Thyroid gland (tissue), 4 donors: ENCODE results near the gene PDS5A. TPM values are rescaled to one million over a fixed set of nuclear protein-coding genes. Genes with fewer than 3 reads are reported as not detected.

Source experiments
- DNase-seq, 2 donors: peaks; one replicate each; pipeline ENCODE4 v3.0.0-alpha.2; 2019
- H3K27ac ChIP-seq, 3 donors: fragments of 200-600 bp; sonication (generic); 1 replicate in 2 of 3; 2 replicates in 1 of 3; pipeline ENCODE4 v1.5.1; 2016 to 2019; ENCODE audit warnings: mild to moderate bottlenecking in 1 of 3, moderate library complexity in 1 of 3
- H3K27me3 ChIP-seq: fragments of 200-600 bp; sonication (generic); one replicate; pipeline ENCODE4 v1.5.1; 2019
- H3K36me3 ChIP-seq, 2 donors: fragments of 200-600 bp; sonication (generic); one replicate each; pipeline ENCODE4 v1.5.1; 2016 to 2019
- H3K4me1 ChIP-seq, 2 donors: fragments of 200-600 bp; sonication (generic); one replicate each; pipeline ENCODE4 v1.5.1; 2017 to 2019
- H3K4me3 ChIP-seq, 3 donors: fragments of 200-600 bp; sonication (generic); replicated peaks in 1 of 3; 1 replicate in 2 of 3; 2 replicates in 1 of 3; pipeline ENCODE4 v1.5.1; 2016; ENCODE audit warnings: mild to moderate bottlenecking in 1 of 3
- H3K9me3 ChIP-seq: fragments of 200-600 bp; sonication (generic); one replicate; pipeline ENCODE4 v1.5.1; 2017
- CTCF ChIP-seq, 6 experiments: fragments of 200-600 bp in 3 of 6; fragments of 450-650 bp in 3 of 6; sonication (generic) in 3 of 6; IDR thresholded peaks; one replicate each; pipeline ENCODE4 v1.5.1; 2016 to 2019; ENCODE audit warnings: antibody characterized with exemption in 6 of 6, mild to moderate bottlenecking in 2 of 6, inconsistent platforms in 1 of 6, moderate library complexity in 1 of 6
- POLR2A ChIP-seq, 2 donors: fragments of 450-650 bp; IDR thresholded peaks; one replicate each; pipeline ENCODE4 v1.6.1; 2017; ENCODE audit warnings: antibody characterized with exemption in 2 of 2, mild to moderate bottlenecking in 2 of 2, moderate library complexity in 1 of 2
- WGBS, 2 donors: methylation state at CpG; one replicate each; pipeline ENCODE4 v1.1.5; 2017; 5-methylcytosine and 5-hydroxymethylcytosine counted together
- intact Hi-C: fragments of 100-400 bp; cut with DNase I; formaldehyde crosslinking; loops from one replicate; pipeline ENCODE4 v1.15.1; 2023
- total RNA-seq, 4 donors: library from RNA; depleted of rRNA; stranded (reverse); fragments of >200 nt; gene quantifications; one replicate each; pipeline ENCODE4 v1.2.3, GENCODE V29; 2016

PDS5A gene
- total RNA-seq, 4 donors from 2014 or later, result 92.3 to 133 (median 103) TPM

GRCh38 chr4:39881789-39882188 is 95.9 kb downstream of the PDS5A start:
- Histone ChIP-seq H3K4me3 (no peak overlapping the region), H3K36me3 (peaks cover 7 to 10% of the 10 kb centered on the region in 2 donors), H3K27ac (no peak overlapping the region), H3K9me3 (no peaks in the 10 kb centered on the region), H3K4me1 (no peaks in the 10 kb centered on the region), H3K27me3 (no peaks in the 10 kb centered on the region)
- TF ChIP-seq POLR2A (IDR thresholded peaks at IDR 0.05) (no peak), CTCF (IDR thresholded peaks at IDR 0.05) (no peak)
- 96 to 97% methylated on average over 2 of the region's 2 CpGs for WGBS, 2 donors
- DNase-seq, result no peak
- intact Hi-C loops, result no loop called here

DNA sequence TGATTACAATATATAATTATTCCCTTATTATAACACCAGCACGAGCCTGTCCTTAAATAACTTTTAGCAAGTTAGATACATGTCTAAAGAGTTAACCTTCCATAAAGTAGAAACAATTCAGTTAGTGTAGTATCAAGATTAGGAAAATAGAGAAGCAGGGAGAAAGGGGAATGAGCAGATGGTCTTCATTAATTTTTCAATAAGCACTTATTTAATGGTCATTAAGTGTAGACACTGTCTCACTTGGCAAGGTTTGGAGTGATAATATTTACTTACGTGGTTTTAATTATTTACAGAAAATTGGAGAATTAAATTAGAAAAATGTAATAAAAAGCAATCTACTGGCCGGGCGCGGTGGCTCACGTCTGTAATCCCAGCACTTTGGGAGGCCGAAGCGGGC is 99.7 kb downstream of the PDS5A start:
- no peak overlapping the region for H3K27ac ChIP-seq
- DNase-seq, result no peak
- TF ChIP-seq POLR2A (IDR thresholded peaks at IDR 0.05) (no peak), CTCF (IDR thresholded peaks at IDR 0.05) (no peak)
- intact Hi-C loops, result no loop called here
- H3K4me1 ChIP-seq, result no peaks in the 10 kb centered on the region
- WGBS, 2 donors, result 91 to 94% methylated on average over 8 of the region's 8 CpGs
- no peaks in the 10 kb centered on the region for H3K9me3 ChIP-seq
- H3K36me3 ChIP-seq, result peaks cover 9 to 17% of the 10 kb centered on the region in 2 donors
- H3K27me3 ChIP-seq, result no peaks in the 10 kb centered on the region
- H3K4me3 ChIP-seq, result no peak overlapping the region

DNA sequence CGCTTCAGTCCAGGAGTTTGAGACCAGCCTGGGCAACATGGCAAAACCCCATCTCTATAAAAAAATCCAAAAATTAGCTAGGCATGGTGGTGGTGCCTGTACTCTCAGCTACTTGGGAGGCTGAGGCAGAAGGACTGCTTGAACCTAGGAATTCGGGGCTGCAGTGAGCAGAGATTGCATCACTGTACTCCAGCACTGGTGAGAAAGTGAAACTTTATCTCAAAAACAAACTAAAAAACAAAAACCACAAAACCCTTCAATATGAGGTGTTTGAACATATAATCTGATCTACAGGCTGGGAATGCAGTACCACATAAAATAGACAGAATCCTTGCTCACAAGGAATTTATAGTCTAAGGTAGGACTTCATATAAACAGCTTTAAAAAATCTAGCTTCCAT is 103.9 kb downstream of the PDS5A start:
- Histone ChIP-seq H3K36me3 (peaks cover 15 to 16% of the 10 kb centered on the region in 2 donors), H3K4me1 (no peaks in the 10 kb centered on the region), H3K9me3 (no peaks in the 10 kb centered on the region), H3K27me3 (no peaks in the 10 kb centered on the region), H3K27ac (no peak overlapping the region), H3K4me3 (no peak overlapping the region)
- whole genome bisulfite sequencing, 2 donors, result 91 to 100% methylated on average over 2 of the region's 2 CpGs
- no peak for DNase-seq
- TF ChIP-seq POLR2A (IDR thresholded peaks at IDR 0.05) (no peak), CTCF (IDR thresholded peaks at IDR 0.05) (no peak)
- intact Hi-C loops, result no loop called here

DNA sequence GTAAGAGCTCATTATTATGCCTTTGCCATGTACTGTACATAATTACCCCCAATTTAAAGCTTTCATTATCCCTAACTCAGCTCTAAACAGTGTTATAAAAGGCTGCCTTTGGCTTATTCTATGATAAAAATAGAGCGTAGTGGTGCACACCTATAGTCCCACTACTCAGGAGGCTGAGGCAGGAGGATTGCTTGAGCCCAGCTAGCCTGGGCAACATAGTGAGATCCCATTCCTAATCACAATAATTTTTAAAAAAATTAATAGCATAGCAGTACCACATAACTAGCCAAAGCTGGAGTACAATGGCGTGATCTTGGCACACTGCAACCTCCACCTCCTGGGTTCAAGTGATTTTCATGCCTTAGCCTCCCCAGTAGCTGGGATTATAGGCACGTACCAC is 112.4 kb downstream of the PDS5A start:
- 100% methylated on average over 3 of the region's 3 CpGs for WGBS, 2 donors
- TF ChIP-seq CTCF (IDR thresholded peaks at IDR 0.05), result no peak
- no peak for TF ChIP-seq POLR2A (IDR thresholded peaks at IDR 0.05)
- Histone ChIP-seq H3K9me3 (no peaks in the 10 kb centered on the region), H3K4me3 (no peak overlapping the region), H3K36me3 (peaks cover 9 to 30% of the 10 kb centered on the region in 2 donors), H3K4me1 (no peaks in the 10 kb centered on the region), H3K27me3 (no peaks in the 10 kb centered on the region), H3K27ac (no peak overlapping the region)
- intact Hi-C loops, result no loop called here
- DNase-seq, result no peak

GRCh38 chr4:39864391-39864790 is 113.3 kb downstream of the PDS5A start:
- H3K36me3 ChIP-seq, result peaks cover 17 to 30% of the 10 kb centered on the region in 2 donors
- H3K9me3 ChIP-seq, result no peaks in the 10 kb centered on the region
- TF ChIP-seq CTCF (IDR thresholded peaks at IDR 0.05), result no peak
- TF ChIP-seq POLR2A (IDR thresholded peaks at IDR 0.05), result no peak
- no peak overlapping the region for H3K4me3 ChIP-seq
- H3K27ac ChIP-seq, result no peak overlapping the region
- H3K27me3 ChIP-seq, result no peaks in the 10 kb centered on the region
- intact Hi-C loops, result no loop called here
- H3K4me1 ChIP-seq, result no peaks in the 10 kb centered on the region
- no peak for DNase-seq
- WGBS, 2 donors, result 96 to 98% methylated on average over 6 of the region's 6 CpGs
